IMR-90 (cell line): ENCODE measurements around the gene IFI44.

Experiments used
- CHD1 ChIP-seq: IDR thresholded peaks from 2 replicates; pipeline ENCODE4 v1.6.1; 2012; ENCODE audit warnings: low read depth, low read length, improper control_type of control experiment
- MAZ ChIP-seq: IDR thresholded peaks from 2 replicates; pipeline ENCODE4 v1.6.1; 2012; ENCODE audit warnings: low read depth, mild to moderate bottlenecking, low read length, improper control_type of control experiment, moderate library complexity, borderline replicate concordance
- NFE2L2 ChIP-seq: fragments of 150-350 bp; IDR thresholded peaks from 2 replicates; pipeline ENCODE4 v1.6.1; 2016; ENCODE audit warnings: low read depth, mild to moderate bottlenecking, low read length
- POLR2A ChIP-seq: IDR thresholded peaks from 2 replicates; pipeline ENCODE4 v1.6.1; 2012; ENCODE audit warnings: mild to moderate bottlenecking, low read depth, low read length
- RCOR1 ChIP-seq: IDR thresholded peaks from 2 replicates; pipeline ENCODE4 v1.6.1; 2012; ENCODE audit warnings: mild to moderate bottlenecking, low read length, improper control_type of control experiment; ENCODE audit not compliant: insufficient replicate concordance
- TF ChIP-seq, protein P1 (sequence below): conservative IDR thresholded peaks from 2 replicates; pipeline ENCODE4 v1.5.1; 2012; ENCODE audit warnings: mild to moderate bottlenecking, low read depth, low read length, improper control_type of control experiment
- TF ChIP-seq, protein P2 (sequence below): fragments of 150-350 bp; IDR thresholded peaks from 2 replicates; pipeline ENCODE4 v1.6.1; 2017; ENCODE audit warnings: mild to moderate bottlenecking, antibody characterized with exemption, low read length, low read depth

DNA sequence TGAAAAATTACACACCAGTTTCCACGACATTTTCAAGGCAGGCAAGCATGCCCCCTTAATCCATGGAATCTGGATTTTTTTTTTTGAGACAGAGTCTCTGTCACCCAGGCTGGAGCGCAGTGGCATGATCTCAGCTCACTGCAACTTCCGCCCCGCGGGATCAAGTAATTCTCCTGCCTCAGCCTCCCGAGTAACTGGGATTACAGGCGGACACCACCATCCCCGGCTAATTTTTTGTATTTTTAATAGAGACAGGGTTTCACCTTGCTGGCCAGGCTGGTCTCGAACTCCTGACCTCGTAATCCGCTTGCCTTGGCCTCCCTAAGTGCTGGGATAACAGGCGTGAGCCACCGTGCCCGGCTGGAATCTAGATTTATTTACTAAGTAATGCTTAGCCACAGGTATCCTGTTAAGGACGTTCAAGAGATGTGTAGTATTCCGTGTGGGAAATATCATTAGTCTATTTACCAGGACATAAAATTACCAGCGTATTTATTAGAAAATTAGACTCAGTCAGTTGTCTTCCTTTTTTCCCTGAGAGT, 2.5 kb downstream of the IFI44 start:
- TF ChIP-seq POLR2A: no peak
- TF ChIP-seq, protein P1, sequence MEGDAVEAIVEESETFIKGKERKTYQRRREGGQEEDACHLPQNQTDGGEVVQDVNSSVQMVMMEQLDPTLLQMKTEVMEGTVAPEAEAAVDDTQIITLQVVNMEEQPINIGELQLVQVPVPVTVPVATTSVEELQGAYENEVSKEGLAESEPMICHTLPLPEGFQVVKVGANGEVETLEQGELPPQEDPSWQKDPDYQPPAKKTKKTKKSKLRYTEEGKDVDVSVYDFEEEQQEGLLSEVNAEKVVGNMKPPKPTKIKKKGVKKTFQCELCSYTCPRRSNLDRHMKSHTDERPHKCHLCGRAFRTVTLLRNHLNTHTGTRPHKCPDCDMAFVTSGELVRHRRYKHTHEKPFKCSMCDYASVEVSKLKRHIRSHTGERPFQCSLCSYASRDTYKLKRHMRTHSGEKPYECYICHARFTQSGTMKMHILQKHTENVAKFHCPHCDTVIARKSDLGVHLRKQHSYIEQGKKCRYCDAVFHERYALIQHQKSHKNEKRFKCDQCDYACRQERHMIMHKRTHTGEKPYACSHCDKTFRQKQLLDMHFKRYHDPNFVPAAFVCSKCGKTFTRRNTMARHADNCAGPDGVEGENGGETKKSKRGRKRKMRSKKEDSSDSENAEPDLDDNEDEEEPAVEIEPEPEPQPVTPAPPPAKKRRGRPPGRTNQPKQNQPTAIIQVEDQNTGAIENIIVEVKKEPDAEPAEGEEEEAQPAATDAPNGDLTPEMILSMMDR: no peak
- TF ChIP-seq NFE2L2: no peak
- no peak for TF ChIP-seq CHD1
- no peak for TF ChIP-seq RCOR1
- no peak for TF ChIP-seq MAZ
- TF ChIP-seq, protein P2, sequence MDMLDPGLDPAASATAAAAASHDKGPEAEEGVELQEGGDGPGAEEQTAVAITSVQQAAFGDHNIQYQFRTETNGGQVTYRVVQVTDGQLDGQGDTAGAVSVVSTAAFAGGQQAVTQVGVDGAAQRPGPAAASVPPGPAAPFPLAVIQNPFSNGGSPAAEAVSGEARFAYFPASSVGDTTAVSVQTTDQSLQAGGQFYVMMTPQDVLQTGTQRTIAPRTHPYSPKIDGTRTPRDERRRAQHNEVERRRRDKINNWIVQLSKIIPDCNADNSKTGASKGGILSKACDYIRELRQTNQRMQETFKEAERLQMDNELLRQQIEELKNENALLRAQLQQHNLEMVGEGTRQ: no peak
